Measurements from ENCODE around the gene RPUSD1.

Gene RPUSD1

DNA sequence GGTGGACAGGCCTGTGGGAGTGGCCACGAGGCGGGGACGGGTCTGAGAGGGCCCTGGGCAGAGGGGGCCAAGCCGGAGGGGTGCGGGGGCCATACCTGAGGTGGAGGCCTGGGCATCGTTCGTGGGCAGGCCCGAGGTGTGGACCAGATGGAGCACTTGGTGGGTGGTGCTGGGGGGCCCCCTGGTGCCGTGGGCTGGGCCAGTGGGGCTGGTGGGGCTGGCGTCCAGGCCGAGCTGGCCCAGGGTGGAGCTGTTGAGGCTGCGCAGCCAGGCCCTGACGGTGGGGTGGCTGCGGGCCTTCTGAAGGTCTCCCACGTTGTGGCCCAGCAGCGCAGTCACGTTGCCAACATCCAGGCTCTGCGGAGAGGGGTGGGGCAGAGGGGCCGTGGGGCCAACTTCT is 18.2 kb downstream of the RPUSD1 start:
- FAIRE-seq: no peak
- TF ChIP-seq, protein P1, sequence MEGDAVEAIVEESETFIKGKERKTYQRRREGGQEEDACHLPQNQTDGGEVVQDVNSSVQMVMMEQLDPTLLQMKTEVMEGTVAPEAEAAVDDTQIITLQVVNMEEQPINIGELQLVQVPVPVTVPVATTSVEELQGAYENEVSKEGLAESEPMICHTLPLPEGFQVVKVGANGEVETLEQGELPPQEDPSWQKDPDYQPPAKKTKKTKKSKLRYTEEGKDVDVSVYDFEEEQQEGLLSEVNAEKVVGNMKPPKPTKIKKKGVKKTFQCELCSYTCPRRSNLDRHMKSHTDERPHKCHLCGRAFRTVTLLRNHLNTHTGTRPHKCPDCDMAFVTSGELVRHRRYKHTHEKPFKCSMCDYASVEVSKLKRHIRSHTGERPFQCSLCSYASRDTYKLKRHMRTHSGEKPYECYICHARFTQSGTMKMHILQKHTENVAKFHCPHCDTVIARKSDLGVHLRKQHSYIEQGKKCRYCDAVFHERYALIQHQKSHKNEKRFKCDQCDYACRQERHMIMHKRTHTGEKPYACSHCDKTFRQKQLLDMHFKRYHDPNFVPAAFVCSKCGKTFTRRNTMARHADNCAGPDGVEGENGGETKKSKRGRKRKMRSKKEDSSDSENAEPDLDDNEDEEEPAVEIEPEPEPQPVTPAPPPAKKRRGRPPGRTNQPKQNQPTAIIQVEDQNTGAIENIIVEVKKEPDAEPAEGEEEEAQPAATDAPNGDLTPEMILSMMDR (IDR thresholded peaks at IDR 0.05; ENCODE audit: insufficient read depth, missing control alignments): no peak
- no peak for DNase-seq (ENCODE audit: insufficient read length, low spot score)

DNA sequence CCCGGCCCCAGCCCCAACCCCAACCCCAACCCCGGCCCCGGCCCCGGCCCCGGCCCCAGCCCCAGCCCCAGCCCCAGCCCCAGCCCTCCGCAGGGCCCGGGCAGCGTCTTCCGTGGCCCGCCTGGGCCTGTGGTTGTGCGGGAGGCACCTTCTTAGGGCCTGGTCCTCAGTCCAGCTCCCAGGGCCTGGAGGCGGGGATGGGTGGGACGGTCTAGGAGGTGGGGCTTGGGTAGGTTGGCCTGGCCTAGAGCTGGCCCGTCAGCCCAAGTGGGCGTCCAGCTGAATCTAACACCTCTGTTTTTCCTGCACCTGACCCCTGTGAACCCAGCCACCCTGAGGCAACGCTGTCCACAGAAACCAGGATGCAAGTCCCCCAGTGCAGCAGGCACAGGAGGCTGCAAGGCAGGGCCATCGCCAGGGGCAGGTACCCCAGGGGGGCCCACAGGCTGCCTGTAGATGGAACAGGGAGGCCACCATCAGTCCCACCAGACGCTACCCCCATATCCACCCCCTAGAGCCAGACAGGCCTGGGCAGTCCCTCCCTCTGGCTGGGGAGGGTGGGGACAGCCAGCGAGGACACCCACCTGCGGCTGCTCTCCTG is 18.9 kb downstream of the RPUSD1 start:
- DNase-seq (ENCODE audit: insufficient read length, low spot score) (no peak), FAIRE-seq (no peak)
- TF ChIP-seq, protein P1 (IDR thresholded peaks at IDR 0.05; ENCODE audit: insufficient read depth, missing control alignments): no peak

DNA sequence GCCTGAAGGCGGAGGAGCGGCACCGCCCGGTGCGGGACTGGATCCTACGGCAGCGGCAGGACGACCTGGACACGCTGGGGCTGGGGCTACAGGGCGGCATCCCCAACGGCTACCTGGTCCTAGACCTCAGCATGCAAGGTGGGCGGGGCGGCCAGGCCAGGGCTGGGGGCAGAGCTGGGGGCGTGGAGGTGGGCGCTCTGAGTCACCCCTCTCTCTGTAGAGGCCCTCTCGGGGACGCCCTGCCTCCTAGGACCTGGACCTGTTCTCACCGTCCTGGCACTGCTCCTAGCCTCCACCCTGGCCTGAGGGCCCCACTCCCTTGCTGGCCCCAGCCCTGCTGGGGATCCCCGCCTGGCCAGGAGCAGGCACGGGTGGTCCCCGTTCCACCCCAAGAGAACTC is 19.8 kb downstream of the RPUSD1 start:
- DNase-seq (ENCODE audit: insufficient read length, low spot score): no peak
- TF ChIP-seq, protein P1 (IDR thresholded peaks at IDR 0.05; ENCODE audit: insufficient read depth, missing control alignments): no peak
- FAIRE-seq: no peak

DNA sequence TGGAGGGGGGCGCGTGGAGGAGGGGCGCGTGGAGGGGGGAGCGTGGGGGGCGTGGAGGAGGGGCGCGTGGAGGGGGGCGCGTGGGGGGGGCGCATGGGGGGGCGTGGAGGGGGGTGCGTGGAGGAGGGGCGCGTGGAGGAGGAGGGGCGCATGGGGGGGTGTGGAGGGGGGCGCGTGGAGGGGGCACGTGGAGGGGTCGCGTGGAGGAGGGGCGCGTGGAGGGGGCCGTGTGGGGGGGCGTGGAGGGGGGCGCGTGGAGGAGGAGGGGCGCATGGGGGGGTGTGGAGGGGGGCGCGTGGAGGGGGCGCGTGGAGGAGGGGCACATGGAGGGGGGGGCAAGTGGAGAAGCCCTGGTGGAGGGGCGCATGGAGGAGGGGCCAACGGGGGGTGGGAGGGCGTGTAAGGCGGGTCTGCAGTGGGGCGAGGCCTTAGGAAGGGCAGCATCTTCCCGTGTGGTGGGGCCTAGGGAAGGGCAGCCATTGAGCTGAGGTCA is 20.4 kb downstream of the RPUSD1 start:
- no peak for DNase-seq (ENCODE audit: insufficient read length, low spot score)
- TF ChIP-seq, protein P1 (IDR thresholded peaks at IDR 0.05; ENCODE audit: insufficient read depth, missing control alignments): no peak
- no peak for FAIRE-seq

DNA sequence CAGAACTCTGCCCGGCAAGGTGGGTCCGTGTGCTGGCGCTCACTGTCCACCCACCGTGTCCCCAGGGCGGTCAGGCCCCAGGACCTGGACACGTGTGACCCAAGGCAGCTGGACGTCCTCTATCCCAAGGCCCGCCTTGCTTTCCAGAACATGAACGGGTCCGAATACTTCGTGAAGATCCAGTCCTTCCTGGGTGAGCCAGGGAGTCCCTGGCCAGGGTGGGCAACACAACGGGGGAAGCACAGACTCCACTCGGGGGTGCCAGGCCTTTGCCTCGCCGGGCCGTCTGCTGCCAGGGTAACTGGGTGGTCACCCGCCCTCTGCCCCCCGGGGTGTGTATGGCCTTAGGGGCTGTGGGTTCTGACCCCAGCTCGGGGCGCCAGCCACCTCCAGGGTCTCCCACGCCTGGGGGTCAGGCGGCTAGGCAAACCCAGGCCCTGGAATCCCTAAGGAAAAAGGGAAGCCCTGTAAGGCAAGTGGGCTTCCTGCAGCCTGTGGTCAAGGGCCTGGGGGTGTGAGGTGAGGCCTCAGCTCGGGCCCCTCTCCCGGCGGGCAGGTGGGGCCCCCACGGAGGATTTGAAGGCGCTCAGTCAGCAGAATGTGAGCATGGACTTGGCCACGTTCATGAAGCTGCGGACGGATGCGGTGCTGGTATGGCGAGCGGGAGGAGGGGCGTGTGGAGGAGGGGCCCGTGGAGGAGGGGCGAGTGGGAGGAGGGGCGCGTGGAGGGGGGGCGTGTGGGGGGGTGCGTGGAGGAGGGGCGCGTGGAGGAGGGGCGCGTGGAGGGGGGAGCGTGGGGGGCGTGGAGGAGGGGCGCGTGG is 21.2 kb downstream of the RPUSD1 start:
- DNase-seq (ENCODE audit: insufficient read length, low spot score) (no peak), FAIRE-seq (no peak)
- TF ChIP-seq, protein P1 (IDR thresholded peaks at IDR 0.05; ENCODE audit: insufficient read depth, missing control alignments): no peak

DNA sequence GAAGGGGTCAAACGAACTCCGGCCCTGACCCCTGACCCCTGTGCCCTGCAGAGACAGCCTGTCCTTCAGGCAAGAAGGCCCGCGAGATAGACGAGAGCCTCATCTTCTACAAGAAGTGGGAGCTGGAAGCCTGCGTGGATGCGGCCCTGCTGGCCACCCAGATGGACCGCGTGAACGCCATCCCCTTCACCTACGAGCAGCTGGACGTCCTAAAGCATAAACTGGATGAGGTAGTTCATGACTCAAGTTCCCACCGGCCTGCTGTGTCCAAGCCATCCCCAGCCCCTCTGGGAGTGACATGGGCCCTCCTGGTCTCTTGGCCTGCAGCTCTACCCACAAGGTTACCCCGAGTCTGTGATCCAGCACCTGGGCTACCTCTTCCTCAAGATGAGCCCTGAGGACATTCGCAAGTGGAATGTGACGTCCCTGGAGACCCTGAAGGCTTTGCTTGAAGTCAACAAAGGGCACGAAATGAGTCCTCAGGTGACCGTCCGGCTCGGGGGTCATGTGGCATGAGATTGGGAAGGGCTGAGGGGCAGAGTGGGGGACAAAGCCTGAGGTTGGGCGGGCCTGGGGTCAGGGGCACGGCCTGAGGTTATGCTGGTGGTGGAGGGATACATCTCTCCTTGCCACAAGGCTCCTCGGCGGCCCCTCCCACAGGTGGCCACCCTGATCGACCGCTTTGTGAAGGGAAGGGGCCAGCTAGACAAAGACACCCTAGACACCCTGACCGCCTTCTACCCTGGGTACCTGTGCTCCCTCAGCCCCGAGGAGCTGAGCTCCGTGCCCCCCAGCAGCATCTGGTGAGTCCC is 22.0 kb downstream of the RPUSD1 start:
- DNase-seq (ENCODE audit: insufficient read length, low spot score): no peak
- FAIRE-seq: no peak
- TF ChIP-seq, protein P1 (IDR thresholded peaks at IDR 0.05; ENCODE audit: insufficient read depth, missing control alignments): no peak

Measured in D721Med (cell line).